Subcutaneous adipose tissue (tissue), 4 donors: Measurements from ENCODE around the gene NFATC1. TPM values are rescaled to one million over a fixed set of nuclear protein-coding genes. Genes with fewer than 3 reads are reported as not detected.

Experiments used
- total RNA-seq, 4 donors: library from RNA; depleted of rRNA; stranded (reverse); fragments of >200 nt; gene quantifications; one replicate each; pipeline ENCODE4 v1.1.0, GENCODE V29; 2016
- TF ChIP-seq, protein P1 (sequence below): fragments of 450-650 bp; IDR thresholded peaks from one replicate; pipeline ENCODE4 v1.5.1; 2016; ENCODE audit warnings: low read depth, mild to moderate bottlenecking, control low read depth, antibody characterized with exemption, moderate library complexity

NFATC1 gene
- total RNA-seq, 4 donors from 2014 or later, result 9.8 to 17.2 (median 11.5) TPM

DNA sequence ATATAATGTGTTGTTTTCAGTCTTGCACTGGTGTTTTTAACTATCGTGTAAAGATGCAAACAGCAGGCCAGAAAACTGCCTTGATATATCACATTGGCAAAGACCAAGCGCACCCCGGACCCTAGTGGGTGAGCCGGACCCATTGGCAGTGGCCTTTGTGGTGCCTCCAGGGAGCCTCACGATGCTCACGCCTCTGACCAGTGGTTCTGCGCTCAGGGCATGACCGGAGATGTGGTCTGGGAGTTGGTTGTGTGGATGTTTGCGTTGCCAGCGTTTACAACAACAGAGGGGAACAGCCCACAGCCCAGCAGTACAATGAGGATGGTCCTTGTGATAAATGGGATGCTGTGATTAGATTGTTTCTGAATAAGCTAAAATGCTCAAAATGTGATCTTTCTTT is 32.6 kb downstream of the NFATC1 start:
- TF ChIP-seq, protein P1, sequence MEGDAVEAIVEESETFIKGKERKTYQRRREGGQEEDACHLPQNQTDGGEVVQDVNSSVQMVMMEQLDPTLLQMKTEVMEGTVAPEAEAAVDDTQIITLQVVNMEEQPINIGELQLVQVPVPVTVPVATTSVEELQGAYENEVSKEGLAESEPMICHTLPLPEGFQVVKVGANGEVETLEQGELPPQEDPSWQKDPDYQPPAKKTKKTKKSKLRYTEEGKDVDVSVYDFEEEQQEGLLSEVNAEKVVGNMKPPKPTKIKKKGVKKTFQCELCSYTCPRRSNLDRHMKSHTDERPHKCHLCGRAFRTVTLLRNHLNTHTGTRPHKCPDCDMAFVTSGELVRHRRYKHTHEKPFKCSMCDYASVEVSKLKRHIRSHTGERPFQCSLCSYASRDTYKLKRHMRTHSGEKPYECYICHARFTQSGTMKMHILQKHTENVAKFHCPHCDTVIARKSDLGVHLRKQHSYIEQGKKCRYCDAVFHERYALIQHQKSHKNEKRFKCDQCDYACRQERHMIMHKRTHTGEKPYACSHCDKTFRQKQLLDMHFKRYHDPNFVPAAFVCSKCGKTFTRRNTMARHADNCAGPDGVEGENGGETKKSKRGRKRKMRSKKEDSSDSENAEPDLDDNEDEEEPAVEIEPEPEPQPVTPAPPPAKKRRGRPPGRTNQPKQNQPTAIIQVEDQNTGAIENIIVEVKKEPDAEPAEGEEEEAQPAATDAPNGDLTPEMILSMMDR, result no peak

DNA sequence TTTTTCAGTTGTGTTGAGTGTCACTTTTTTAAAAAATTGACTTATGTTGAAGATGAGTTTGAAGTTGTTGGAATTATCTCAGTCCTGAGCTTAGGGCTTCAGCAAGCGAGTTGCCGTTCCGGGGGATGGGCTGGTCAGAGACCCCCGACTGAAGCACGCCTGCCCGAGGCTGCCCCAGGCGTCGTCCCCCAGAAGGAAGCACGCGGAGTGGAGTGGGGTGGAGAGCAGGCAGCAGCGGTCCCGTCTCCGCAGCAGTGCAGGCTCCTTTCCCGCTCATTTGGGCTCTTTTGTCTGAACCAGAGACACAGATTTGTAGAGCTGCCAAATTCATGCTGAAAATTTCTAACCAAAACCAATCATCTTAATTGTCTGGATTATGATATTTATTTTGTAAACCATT is 33.7 kb downstream of the NFATC1 start:
- TF ChIP-seq, protein P1, result no peak

DNA sequence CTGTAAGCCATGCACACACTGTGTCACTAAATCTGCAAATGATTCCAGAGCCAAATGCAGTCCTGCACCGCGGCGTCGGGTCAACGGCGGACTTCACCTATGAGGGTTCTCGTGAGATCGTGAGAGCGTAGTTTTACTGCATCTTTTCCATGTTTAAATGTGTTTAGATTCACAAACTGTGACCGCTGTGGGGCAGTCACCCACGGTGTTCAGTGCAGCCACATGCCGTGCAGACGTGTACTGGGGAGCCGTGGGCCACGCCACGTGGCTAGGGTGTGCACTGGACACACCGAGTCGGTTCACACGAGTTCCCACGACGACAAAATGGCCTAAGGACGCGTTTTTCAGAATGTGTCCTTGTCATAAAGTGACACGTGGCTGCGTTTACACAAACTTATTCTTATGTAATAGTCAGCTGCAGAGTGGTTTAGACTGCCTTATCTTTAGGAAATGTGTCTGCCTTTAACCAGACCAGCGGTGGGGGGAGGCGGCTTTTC is 34.1 kb downstream of the NFATC1 start:
- TF ChIP-seq, protein P1, result no peak

DNA sequence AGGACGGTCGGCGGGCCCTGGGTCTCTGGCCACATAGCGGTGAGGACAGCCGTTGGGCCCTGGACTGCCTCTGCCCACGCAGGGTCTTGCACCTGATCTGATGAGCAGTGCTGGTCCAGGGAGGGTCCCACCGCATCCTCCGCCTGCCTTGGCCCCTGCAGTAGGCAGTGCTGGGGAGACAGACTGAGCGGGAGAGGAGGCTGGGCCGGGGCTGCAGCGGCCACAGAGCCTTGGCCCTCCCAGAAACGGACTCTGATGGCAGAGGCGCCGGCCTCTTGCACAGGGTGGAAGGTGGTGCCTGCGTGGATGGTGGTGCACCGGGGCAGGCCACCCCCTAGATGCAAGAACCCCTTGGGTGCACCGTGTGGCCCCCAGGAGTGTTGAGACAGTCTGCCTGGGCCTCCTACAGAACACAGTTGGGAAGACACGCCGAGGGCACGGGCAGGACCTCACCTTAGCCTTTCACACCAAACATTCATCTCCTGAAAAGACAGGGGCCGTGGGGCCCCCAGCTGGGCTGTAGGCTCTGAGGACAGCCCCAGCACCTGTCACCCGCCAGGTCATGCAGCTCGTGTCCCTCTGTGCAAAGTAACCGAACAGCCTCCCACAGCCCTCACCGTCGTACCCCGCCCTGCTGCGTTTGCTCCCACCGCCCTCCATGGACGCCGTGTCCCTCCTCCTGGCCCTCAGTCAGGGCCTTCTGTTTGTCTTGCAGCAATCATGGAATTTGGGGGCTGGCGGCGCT is 36.8 kb downstream of the NFATC1 start:
- TF ChIP-seq, protein P1, result no peak

DNA sequence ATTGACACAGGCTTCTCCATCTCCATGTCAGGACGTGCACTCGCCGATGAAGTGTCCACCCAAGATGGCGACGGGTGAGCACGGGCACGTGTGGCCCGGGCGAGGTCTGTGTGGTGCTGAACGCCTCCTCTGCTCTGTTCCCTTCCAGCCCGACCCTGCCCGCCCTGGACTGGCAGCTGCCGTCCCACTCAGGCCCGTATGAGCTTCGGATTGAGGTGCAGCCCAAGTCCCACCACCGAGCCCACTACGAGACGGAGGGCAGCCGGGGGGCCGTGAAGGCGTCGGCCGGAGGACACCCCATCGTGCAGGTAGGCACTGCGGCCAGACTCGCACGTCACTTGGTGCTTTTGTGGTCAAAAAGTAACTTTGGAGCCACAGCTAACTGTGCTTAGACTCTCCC is 37.7 kb downstream of the NFATC1 start:
- TF ChIP-seq, protein P1, result no peak

DNA sequence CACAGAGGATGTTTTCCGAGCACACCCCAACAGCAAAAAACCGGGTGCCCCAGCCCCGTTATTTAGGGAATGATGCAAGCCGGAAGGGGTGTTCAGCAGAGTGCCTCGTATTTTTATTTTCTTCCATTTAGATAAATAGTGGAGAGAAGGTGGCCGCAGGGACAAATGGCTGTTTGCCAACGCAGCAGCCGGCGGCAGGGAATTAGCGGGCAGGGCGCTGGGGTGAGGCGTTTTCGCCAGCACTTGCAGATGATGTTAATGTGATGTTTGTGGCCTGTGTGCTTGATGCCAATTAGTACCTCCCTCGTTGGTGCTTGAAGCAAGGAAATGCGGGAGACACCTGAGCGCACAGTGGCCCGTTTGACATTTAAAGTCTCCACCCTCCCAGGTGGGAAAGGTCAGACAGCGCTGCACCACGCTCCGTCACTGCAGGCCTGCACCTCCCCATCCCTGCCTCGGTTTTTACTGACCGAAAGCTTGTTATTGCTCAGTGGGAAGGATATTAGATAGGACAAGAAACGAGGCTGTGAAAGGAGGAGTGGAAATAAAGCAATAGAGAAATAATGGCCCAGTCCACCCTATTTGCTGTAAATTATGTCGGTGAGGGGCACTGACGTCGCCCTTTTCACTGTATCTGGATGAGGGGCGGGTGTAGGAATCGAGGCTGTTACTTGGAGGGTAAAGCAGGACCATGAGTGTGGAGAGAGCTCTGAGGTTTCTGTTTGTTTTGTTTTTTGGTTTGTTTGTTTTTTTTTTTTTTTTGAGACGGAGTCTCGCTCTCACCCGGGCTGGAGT is 39.1 kb downstream of the NFATC1 start:
- TF ChIP-seq, protein P1, result no peak
